Measurements from ENCODE around the gene HGFAC. TPM values are rescaled to one million over a fixed set of nuclear protein-coding genes. Genes with fewer than 3 reads are reported as not detected.

HGFAC gene
- total and polyA plus RNA-seq, 10 of the 15 experiments (the other 5 are each of a cell fraction or from before 2014, with no cell fraction given) = 0.38 TPM; not detected in 9

DNA sequence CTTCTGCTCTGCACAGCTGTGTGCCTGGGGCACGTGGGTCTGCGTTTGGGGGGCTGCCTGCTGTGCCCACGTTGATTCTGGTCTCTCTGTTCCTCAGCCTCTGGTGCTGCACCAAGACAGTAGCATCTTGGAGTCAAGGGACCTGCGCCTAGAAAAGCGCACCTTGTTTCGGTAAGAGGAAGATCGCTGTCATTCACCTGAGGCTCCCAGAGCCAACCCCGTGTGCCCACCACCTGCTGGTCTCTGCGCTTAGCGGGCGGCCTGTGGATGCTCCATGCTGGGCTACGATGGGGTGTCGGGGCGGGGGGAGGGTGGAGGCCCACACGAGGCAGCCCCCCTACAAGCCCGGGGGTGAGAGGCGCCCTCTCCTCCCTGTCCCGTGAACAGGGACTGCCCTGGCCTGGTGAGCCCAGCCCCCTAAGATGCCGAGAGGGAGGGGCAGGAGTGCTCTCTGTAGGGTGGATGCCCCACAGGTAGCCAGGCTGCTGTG lies 18.9 kb upstream of the HGFAC start:
- Histone ChIP-seq H3K4me3 (no peak overlapping the region), H3K9me3 (replicated peaks; ENCODE audit: control insufficient read depth, insufficient read depth, low read length) (no peaks in the 10 kb centered on the region), H3K4me1 (ENCODE audit: control insufficient read depth, insufficient read depth, low read length) (no peaks in the 10 kb centered on the region), H3K36me3 (ENCODE audit: control insufficient read depth in 2 of 2, insufficient read depth in 2 of 2, low read length in 1 of 2) (no peaks in the 10 kb centered on the region), H3K27ac (ENCODE audit: control insufficient read depth, insufficient read depth) (no peak overlapping the region), H3K9ac (ENCODE audit: control insufficient read depth, insufficient read depth, low read length) (no peak overlapping the region), H2AFZ (ENCODE audit: control insufficient read depth, low read depth, low read length) (no peak overlapping the region), H4K20me1 (ENCODE audit: control insufficient read depth, insufficient read depth) (no peaks in the 10 kb centered on the region), H3K27me3 (replicated peaks in 1 of 2; ENCODE audit: control insufficient read depth in 2 of 2, insufficient read depth in 2 of 2, low read length in 1 of 2) (no peaks in the 10 kb centered on the region), H3K79me2 (ENCODE audit: control insufficient read depth, insufficient read depth, low read length) (no peaks in the 10 kb centered on the region), H3K4me2 (ENCODE audit: control insufficient read depth, insufficient read depth) (no peak overlapping the region)
- no TSS peak for BruUV-seq (replicated peaks)
- RAD21 ChIA-PET (ENCODE audit: unreplicated experiment) = no interaction called here
- POLR2A ChIA-PET = no interaction called here
- in situ Hi-C loops (cut with MboI) = no loop called here
- CTCF ChIA-PET = no interaction called here
- 39% methylated on average over 19 of the region's 19 CpGs for WGBS (ENCODE audit: insufficient coverage, insufficient replicate concordance, low lambda C conversion rate, missing lambda C conversion rate)
- DNase-seq (ENCODE audit: low read depth, low spot score) (no peak), ATAC-seq (no peak), FAIRE-seq (no peak)
- intact Hi-C loops (cut with micrococcal nuclease; ENCODE audit: unreplicated experiment) = no loop called here
- TF ChIP-seq, protein P1, sequence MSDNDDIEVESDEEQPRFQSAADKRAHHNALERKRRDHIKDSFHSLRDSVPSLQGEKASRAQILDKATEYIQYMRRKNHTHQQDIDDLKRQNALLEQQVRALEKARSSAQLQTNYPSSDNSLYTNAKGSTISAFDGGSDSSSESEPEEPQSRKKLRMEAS (IDR thresholded peaks at IDR 0.05; ENCODE audit: low read depth, low read length) = no peak
- TF ChIP-seq NRF1 (conservative IDR thresholded peaks at IDR 0.05; ENCODE audit: low read depth, low read length) (no peak), SMARCA5 (IDR thresholded peaks at IDR 0.05) (no peak), TCF3 (IDR thresholded peaks at IDR 0.05; ENCODE audit: borderline replicate concordance, insufficient read depth, low read depth, low read length) (no peak), BMI1 (IDR thresholded peaks at IDR 0.05; ENCODE audit: borderline replicate concordance) (no peak), MYC (IDR thresholded peaks at IDR 0.05; ENCODE audit: insufficient read depth, insufficient read length, insufficient replicate concordance, low read length, severe bottlenecking) (no peak), ZNF217 (IDR thresholded peaks at IDR 0.05) (no peak), ATF7 (IDR thresholded peaks at IDR 0.05; ENCODE audit: low read depth) (no peak), TARDBP (IDR thresholded peaks at IDR 0.05; ENCODE audit: borderline replicate concordance) (no peak), CREB1 (IDR thresholded peaks at IDR 0.05; ENCODE audit: low read depth) (no peak), NFYB (IDR thresholded peaks at IDR 0.05; ENCODE audit: insufficient read depth, low read depth, low read length) (no peak), SUZ12 (IDR thresholded peaks at IDR 0.05; ENCODE audit: unreplicated experiment) (no peak)
- TF ChIP-seq, protein P2, sequence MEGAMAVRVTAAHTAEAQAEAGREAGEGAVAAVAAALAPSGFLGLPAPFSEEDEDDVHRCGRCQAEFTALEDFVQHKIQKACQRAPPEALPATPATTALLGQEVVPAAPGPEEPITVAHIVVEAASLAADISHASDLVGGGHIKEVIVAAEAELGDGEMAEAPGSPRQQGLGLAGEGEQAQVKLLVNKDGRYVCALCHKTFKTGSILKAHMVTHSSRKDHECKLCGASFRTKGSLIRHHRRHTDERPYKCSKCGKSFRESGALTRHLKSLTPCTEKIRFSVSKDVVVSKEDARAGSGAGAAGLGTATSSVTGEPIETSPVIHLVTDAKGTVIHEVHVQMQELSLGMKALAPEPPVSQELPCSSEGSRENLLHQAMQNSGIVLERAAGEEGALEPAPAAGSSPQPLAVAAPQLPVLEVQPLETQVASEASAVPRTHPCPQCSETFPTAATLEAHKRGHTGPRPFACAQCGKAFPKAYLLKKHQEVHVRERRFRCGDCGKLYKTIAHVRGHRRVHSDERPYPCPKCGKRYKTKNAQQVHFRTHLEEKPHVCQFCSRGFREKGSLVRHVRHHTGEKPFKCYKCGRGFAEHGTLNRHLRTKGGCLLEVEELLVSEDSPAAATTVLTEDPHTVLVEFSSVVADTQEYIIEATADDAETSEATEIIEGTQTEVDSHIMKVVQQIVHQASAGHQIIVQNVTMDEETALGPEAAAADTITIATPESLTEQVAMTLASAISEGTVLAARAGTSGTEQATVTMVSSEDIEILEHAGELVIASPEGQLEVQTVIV (IDR thresholded peaks at IDR 0.05; ENCODE audit: borderline replicate concordance, partially characterized antibody) = no peak
- SMC1A ChIA-PET (ENCODE audit: uncharacterized antibody, unreplicated experiment) = no interaction called here

All from GM12878 (cell line).